Vagina (tissue), 2 donors: ENCODE data around the gene ADAMTS13.

ENCODE experiments used
- POLR2A ChIP-seq, 2 donors: fragments of 450-650 bp; IDR thresholded peaks; one replicate each; pipeline ENCODE4 v1.6.1; 2017; ENCODE audit warnings: antibody characterized with exemption in 2 of 2, mild to moderate bottlenecking in 2 of 2, moderate library complexity in 2 of 2
- POLR2AphosphoS5 ChIP-seq, 2 donors: sonication (generic); formaldehyde crosslinking; IDR thresholded peaks; one replicate each; pipeline ENCODE4 v1.9.0; 2017; ENCODE audit warnings: antibody characterized with exemption in 2 of 2, mild to moderate bottlenecking in 2 of 2, low read depth in 1 of 2; ENCODE audit not compliant: insufficient read depth in 1 of 2
- TF ChIP-seq, protein P1 (sequence below), 3 experiments: fragments of 450-650 bp in 2 of 3; fragments of 200-600 bp in 1 of 3; sonication (generic) in 1 of 3; IDR thresholded peaks; one replicate each; pipeline ENCODE4 v1.5.1; 2017 to 2019; ENCODE audit warnings: antibody characterized with exemption in 3 of 3, mild to moderate bottlenecking in 2 of 3, moderate library complexity in 2 of 3

DNA sequence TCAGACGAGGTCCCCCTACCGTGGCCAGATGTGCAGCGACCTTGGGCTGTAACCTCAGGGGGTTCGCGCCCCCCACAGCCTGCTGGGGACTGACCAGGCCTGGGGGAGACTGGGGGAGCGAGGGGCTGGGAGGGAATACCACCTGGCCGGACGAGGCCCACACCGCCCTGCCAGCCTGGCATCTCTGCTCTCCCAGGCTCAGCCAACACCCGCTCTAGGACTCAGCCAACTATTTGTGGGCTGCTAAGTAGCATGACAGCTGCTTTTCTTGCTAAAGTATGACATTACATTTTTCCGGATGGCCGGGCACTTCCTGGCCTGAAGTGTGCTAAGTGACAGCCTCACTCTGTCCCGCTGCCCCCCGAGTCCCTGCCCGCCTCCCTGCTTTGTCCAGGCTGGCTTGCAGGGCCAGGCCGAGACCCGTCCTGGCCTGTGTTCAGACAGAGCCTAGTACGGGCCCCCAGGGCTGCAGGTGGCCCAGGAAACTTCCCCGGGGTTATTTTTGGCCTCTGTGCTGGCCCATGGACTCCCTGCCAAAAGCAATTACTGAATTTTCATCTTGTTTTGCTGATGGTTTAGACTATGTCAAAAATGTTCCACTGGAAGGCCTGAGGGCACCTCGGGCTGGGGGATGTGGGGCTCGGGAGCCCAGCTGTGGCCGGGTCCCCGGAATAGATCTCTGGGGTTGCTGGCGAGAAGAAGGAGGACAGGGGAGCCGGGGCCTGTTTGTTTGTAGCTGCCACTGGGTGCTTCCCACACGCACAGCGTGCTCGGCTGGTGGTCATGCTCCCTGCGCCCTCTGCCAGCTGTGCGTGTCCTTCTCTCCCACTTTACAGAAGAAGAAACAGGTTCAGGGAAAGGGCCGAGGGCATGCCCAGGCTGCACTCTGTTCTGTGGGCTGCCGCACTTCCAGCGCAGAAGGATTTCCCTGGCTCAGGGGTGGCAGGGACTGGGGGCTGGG is 70.2 kb downstream of the ADAMTS13 start:
- TF ChIP-seq, protein P1, sequence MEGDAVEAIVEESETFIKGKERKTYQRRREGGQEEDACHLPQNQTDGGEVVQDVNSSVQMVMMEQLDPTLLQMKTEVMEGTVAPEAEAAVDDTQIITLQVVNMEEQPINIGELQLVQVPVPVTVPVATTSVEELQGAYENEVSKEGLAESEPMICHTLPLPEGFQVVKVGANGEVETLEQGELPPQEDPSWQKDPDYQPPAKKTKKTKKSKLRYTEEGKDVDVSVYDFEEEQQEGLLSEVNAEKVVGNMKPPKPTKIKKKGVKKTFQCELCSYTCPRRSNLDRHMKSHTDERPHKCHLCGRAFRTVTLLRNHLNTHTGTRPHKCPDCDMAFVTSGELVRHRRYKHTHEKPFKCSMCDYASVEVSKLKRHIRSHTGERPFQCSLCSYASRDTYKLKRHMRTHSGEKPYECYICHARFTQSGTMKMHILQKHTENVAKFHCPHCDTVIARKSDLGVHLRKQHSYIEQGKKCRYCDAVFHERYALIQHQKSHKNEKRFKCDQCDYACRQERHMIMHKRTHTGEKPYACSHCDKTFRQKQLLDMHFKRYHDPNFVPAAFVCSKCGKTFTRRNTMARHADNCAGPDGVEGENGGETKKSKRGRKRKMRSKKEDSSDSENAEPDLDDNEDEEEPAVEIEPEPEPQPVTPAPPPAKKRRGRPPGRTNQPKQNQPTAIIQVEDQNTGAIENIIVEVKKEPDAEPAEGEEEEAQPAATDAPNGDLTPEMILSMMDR (IDR thresholded peaks at IDR 0.05) = no peak
- no peak for TF ChIP-seq POLR2AphosphoS5 (IDR thresholded peaks at IDR 0.05; ENCODE audit: insufficient read depth in 1 of 2, low read depth in 1 of 2)
- TF ChIP-seq POLR2A (IDR thresholded peaks at IDR 0.05) = no peak
